ENCODE data around the gene DNM1L.

- TF ChIP-seq CBX8 (IDR thresholded peaks at IDR 0.05), result no peak
- TF ChIP-seq JUN (IDR thresholded peaks at IDR 0.05), result no peak
- TF ChIP-seq ZNF302 (CRISPR knock-in tag; IDR thresholded peaks at IDR 0.05), result no peak
- TF ChIP-seq CHD2 (IDR thresholded peaks at IDR 0.05; ENCODE audit: low read length, partially characterized antibody), result no peak
- no peak for TF ChIP-seq CTCF (IDR thresholded peaks at IDR 0.05)
- no peak for TF ChIP-seq RAD21 (conservative IDR thresholded peaks at IDR 0.05 in 1 of 2, IDR thresholded peaks at IDR 0.05 in 1 of 2)
- no peak for TF ChIP-seq HOXB5 (CRISPR knock-in tag; IDR thresholded peaks at IDR 0.05)
- TF ChIP-seq EP300 (IDR thresholded peaks at IDR 0.05), result no peak
- TF ChIP-seq ELK1 (IDR thresholded peaks at IDR 0.05; ENCODE audit: low read depth, low read length), result no peak
- TF ChIP-seq USF2 (IDR thresholded peaks at IDR 0.05), result no peak
These were observed 94.6 kb downstream of the DNM1L start for GRCh38 chr12:32773691-32774090.

All from A549 (cell line).